Measurements from ENCODE around the gene KCNF1. TPM values are rescaled to one million over a fixed set of nuclear protein-coding genes. Genes with fewer than 3 reads are reported as not detected.

KCNF1 gene
- total RNA-seq, 1 experiment from 2014 or later, result 3.2 TPM

GRCh38 chr2:10891390-10891789, 20.3 kb upstream of the KCNF1 start:
- Histone ChIP-seq H3K4ac (ENCODE audit: low read depth, low read length) (no peak overlapping the region), H3K27me3 (ENCODE audit: insufficient read depth, low read length) (no peaks in the 10 kb centered on the region), H3K27ac (ENCODE audit: insufficient read length, low read depth, low read length) (no peak overlapping the region), H2AFZ (ENCODE audit: low read length) (no peak overlapping the region), H2BK12ac (ENCODE audit: insufficient read length, low read depth, low read length) (no peak overlapping the region), H2BK5ac (ENCODE audit: insufficient read length, low read length) (no peak overlapping the region), H2BK20ac (ENCODE audit: low read depth, low read length, poor library complexity, severe bottlenecking) (no peak overlapping the region), H3K9ac (ENCODE audit: extremely low read depth, insufficient read length, low read length) (no peak overlapping the region), H4K5ac (ENCODE audit: insufficient read length, low read depth, low read length) (no peak overlapping the region), H3K23ac (ENCODE audit: insufficient read length, low read depth, low read length) (no peak overlapping the region), H3K14ac (ENCODE audit: insufficient read depth, low read length) (no peak overlapping the region), H3T11ph (ENCODE audit: low read length) (no peak overlapping the region), H4K91ac (ENCODE audit: insufficient read length, low read depth, low read length) (no peak overlapping the region), H2BK120ac (ENCODE audit: low read depth, low read length, poor library complexity, severe bottlenecking) (no peak overlapping the region), H3K4me1 (ENCODE audit: insufficient read depth, low read length) (no peaks in the 10 kb centered on the region), H3K56ac (ENCODE audit: insufficient read length, low read depth, low read length) (no peak overlapping the region), H3K79me2 (ENCODE audit: insufficient read depth, low read length) (no peaks in the 10 kb centered on the region), H3K4me2 (ENCODE audit: insufficient read depth, insufficient read length, low read length) (no peak overlapping the region), H2AK5ac (ENCODE audit: insufficient read length, low read length) (no peak overlapping the region), H3K9me3 (ENCODE audit: control insufficient read depth, low read depth, low read length) (no peaks in the 10 kb centered on the region), H4K20me1 (ENCODE audit: control insufficient read depth, insufficient read depth, insufficient read length) (no peaks in the 10 kb centered on the region), H3K23me2 (ENCODE audit: insufficient read length, low read depth, low read length, poor library complexity, severe bottlenecking) (no peaks in the 10 kb centered on the region), H3K18ac (ENCODE audit: insufficient read length, low read depth, low read length) (no peak overlapping the region), H3K79me1 (ENCODE audit: insufficient read depth, low read depth, low read length, poor library complexity, severe bottlenecking) (no peaks in the 10 kb centered on the region), H4K8ac (replicated peaks; ENCODE audit: insufficient read length, low read depth, low read length) (no peak overlapping the region), H2BK15ac (ENCODE audit: low read depth, low read length) (no peak overlapping the region)
- DNase-seq, result no peak
- WGBS (ENCODE audit: extremely low coverage, insufficient read length, low lambda C conversion rate), result no CpG with 5 or more reads among the region's 6 CpGs
- Mint-ChIP-seq H3K9me3 (no peaks in the 10 kb centered on the region), H3K27me3 (ENCODE audit: low read depth) (peaks cover 7% of the 10 kb centered on the region), H3K4me3 (no peak overlapping the region), H3K4me1 (peaks cover 11 to 16% of the 10 kb centered on the region in 2 experiments), H3K36me3 (ENCODE audit: insufficient read depth in 1 of 3, low read depth in 3 of 3) (no peaks in the 10 kb centered on the region), H3K27ac (no peak overlapping the region)
- TF ChIP-seq CTCF (conservative IDR thresholded peaks at IDR 0.05), result no peak

All from H9 (cell line).